ENCODE data around the gene GRIN3A. TPM values are rescaled to one million over a fixed set of nuclear protein-coding genes. Genes with fewer than 3 reads are reported as not detected.
"Not testable (repeated sequence)": the region's sequence is repeated elsewhere in the genome, so short reads cannot be mapped to it uniquely, and the experiment has no call there.

GRIN3A gene
- total RNA-seq, 1 donor from 2014 or later: not detected

GRCh38 chr9:101582553-101582952 lies 155.9 kb downstream of the GRIN3A start:
- intact Hi-C loops (cut with micrococcal nuclease): no loop called here

DNA sequence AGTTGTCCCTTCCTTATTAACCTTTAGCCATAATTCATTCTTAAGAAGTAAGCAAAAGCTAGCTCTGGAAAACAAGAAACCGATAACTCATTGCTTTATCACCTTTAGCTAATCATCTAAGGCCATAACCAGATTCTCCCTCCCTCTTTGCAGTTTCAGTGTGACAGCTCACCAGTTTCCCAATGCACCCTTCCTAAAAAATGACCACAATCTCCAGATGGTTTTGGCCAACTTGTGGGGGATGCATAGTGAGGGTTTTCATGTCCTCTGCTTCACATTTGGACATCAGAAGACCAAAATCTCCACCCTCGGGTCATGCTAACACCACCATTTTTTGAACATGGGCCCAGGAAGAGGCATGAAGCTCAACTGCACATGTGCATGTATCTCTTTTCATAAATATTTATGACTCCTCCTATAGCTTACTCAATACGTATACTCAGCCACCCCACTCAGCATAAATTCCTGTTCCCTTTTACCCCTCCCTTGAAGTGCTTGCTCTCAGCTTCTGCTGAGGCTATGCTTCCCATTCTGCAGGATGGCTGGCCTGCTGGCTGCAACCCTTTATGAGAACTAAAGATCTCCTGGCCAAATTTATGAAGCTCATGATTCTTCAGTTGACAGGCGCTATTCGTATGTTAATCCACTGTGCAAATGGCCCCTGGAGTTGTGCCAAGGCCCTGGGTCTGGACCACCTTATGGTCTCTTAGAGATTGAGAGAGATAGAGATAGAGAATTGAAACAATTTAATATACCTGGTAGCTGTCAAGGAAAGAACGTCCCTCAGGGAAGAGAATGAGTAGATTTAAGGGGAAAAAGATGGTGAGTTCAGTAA lies 158.5 kb downstream of the GRIN3A start:
- intact Hi-C loops (cut with micrococcal nuclease): no loop called here

- intact Hi-C loops (cut with micrococcal nuclease): no loop called here
Measured at GRCh38 chr9:101578378-101578777, 160.1 kb downstream of the GRIN3A start.

- intact Hi-C loops (cut with micrococcal nuclease): no loop called here
Measured at GRCh38 chr9:101574731-101575333, 163.6 kb downstream of the GRIN3A start.

DNA sequence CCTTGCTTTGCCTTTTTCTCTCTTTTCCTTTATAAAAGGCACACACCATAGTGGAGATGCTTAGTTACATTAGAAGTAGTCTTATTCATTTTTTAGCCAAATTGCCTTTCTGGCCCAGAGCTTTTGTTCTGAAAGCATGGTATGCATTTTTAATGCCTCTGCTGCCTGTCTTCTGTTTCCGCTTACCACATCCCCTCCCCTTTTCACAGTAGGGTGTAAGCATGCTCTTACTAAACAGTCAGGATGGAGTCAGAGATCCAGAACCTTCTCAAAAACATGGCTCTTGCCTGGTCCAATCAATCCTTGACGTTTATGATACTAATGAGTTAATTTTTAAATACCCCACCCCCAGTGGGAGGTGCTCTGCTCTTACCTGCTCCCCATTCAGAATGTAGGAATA lies 166.1 kb downstream of the GRIN3A start:
- intact Hi-C loops (cut with micrococcal nuclease): no loop called here

DNA sequence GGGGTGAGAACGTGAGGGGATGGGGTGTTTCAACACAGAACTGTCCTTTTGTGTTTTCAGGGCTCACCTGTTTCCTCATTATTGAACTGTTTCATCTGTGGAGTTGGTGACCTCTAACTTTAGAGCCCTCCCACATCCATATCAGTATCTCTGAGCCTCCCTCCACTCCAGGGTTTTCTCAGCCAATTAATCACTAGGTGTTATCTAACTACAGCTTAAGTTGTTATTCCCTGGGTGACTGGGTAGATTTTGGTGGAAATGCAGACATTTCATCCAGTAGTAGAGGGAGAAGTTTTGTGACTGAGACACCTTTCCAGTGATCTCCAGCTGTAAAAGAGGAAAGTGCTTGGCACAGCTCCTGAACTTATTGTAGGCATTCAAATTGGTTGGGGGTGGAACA lies 167.3 kb downstream of the GRIN3A start:
- intact Hi-C loops (cut with micrococcal nuclease): no loop called here

GRCh38 chr9:101569741-101570501 lies 168.5 kb downstream of the GRIN3A start:
- intact Hi-C loops (cut with micrococcal nuclease): no loop called here

- intact Hi-C loops (cut with micrococcal nuclease): loop anchor here (1.0 to 2.0 kb wide), 2 partner anchors 33 to 109 kb away; no protein-coding TSS in a partner anchor
Measured at GRCh38 chr9:101567725-101568350, 170.6 kb downstream of the GRIN3A start.

DNA sequence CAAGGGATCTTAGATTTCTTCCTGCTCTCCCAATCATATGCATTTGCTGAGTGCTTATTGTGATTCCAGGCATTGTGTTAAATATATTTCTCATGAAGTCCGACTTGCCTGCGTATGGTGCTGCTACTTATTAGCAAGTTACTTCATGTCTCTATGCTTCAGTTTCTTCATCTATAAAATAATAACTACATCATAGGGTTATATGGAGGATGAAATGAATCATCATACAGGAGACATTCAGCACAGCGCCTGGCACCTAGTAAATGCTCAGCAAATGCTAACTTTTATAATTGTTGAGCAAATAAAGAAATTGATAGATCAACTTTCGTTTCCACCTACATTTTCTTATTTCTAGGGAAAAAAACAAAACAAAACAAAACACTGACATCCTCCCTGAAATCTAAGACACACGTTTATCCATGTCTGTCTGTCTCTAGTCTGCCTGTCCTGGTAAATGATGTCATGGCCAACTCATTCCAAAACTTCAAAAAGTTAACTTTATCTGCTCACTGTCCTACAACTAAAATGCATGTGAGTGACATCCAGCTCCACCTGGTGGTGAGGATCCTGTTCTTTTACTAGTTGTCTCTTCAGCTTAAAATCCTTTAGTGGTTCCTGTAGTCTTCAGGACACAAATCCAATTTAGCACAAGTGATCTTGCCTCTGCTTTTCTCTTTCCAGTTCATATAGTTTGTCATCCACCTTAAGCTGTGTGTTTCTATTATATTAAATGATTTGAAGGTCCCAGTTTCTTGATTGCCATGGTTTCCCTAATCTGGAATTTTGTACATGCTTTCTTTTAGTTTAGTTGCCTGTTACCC lies 171.3 kb downstream of the GRIN3A start:
- intact Hi-C loops (cut with micrococcal nuclease): loop anchor here (1.0 to 2.0 kb wide), 2 partner anchors 32 to 108 kb away; no protein-coding TSS in a partner anchor

- intact Hi-C loops (cut with micrococcal nuclease): no loop called here
Measured at GRCh38 chr9:101564252-101564651, 174.2 kb downstream of the GRIN3A start.

GRCh38 chr9:101562966-101563365 lies 175.5 kb downstream of the GRIN3A start:
- intact Hi-C loops (cut with micrococcal nuclease): no loop called here

GRCh38 chr9:101561740-101562139 lies 176.7 kb downstream of the GRIN3A start:
- intact Hi-C loops (cut with micrococcal nuclease): loop anchor here (1.0 kb wide), 1 partner anchor 127 kb away; no protein-coding TSS in a partner anchor

- intact Hi-C loops (cut with micrococcal nuclease): not testable (repeated sequence)
Measured at GRCh38 chr9:101549472-101550098, 188.9 kb downstream of the GRIN3A start.

GRCh38 chr9:101543098-101543735 lies 195.2 kb downstream of the GRIN3A start:
- intact Hi-C loops (cut with micrococcal nuclease): no loop called here

DNA sequence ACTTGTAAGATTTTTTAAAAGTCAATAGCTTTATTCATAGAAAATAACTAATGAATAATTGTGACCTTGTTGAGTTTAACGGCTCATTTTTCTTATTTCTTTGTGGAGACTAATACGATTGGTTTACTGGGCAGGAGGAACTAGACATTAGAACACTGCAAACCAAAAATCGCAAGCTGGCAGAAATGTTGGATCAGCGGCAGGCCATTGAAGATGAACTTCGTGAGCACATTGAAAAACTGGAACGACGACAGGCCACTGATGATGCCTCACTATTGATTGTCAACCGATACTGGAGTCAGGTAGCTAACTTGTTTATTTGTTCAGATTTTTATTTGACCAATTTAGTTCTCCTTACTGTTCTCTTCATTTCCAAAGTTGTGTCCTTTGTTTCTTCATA lies 198.4 kb downstream of the GRIN3A start:
- intact Hi-C loops (cut with micrococcal nuclease): no loop called here

GRCh38 chr9:101536938-101537337 lies 201.5 kb downstream of the GRIN3A start:
- intact Hi-C loops (cut with micrococcal nuclease): no loop called here

- intact Hi-C loops (cut with micrococcal nuclease): no loop called here
Measured at GRCh38 chr9:101536351-101536750, 202.1 kb downstream of the GRIN3A start.

GRCh38 chr9:101533334-101534204 lies 204.9 kb downstream of the GRIN3A start, which contains the start of gene RNF20:
Gene RNF20 (plus strand): TSS chr9:101533853. CDS start chr9:101535424, 1,571 bp downstream.
- intact Hi-C loops (cut with micrococcal nuclease): loop anchor here (1.0 to 5.0 kb wide), 7 partner anchors 33 to 1711 kb away; partner anchors contain the start of genes MRPL50, NR4A3, STX17 and TEX10
